ENCODE results near the gene QRICH1. TPM values are rescaled to one million over a fixed set of nuclear protein-coding genes. Genes with fewer than 3 reads are reported as not detected.

The QRICH1 gene
- total and polyA plus RNA-seq, 10 of the 15 experiments (the other 5 are each of a cell fraction or from before 2014, with no cell fraction given) = 22.2 to 116 (median 81.4) TPM

DNA sequence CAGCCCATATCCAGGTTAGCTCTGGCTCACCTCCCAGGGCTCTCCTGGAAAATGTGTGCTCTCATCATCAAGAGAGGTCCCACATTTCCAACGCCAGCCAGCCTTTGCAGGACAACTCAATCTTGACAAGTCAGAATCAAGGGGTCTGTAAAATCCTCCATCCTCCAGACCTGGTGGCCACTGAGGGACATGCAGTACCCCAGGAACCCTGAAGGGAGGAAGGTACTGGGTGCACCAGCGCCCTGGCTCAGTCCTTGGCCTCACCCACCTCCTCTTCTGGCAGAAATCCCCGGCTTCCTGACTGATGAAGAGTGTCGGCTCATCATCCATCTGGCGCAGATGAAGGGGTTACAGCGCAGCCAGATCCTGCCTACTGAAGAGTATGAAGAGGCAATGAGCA lies 92.7 kb downstream of the QRICH1 start (continued):
- TF ChIP-seq, protein P1, sequence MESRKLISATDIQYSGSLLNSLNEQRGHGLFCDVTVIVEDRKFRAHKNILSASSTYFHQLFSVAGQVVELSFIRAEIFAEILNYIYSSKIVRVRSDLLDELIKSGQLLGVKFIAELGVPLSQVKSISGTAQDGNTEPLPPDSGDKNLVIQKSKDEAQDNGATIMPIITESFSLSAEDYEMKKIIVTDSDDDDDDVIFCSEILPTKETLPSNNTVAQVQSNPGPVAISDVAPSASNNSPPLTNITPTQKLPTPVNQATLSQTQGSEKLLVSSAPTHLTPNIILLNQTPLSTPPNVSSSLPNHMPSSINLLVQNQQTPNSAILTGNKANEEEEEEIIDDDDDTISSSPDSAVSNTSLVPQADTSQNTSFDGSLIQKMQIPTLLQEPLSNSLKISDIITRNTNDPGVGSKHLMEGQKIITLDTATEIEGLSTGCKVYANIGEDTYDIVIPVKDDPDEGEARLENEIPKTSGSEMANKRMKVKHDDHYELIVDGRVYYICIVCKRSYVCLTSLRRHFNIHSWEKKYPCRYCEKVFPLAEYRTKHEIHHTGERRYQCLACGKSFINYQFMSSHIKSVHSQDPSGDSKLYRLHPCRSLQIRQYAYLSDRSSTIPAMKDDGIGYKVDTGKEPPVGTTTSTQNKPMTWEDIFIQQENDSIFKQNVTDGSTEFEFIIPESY (IDR thresholded peaks at IDR 0.05) = no peak
- no peak for TF ChIP-seq STAT3 (IDR thresholded peaks at IDR 0.05; ENCODE audit: low read depth, low read length)
- TF ChIP-seq, protein P2, sequence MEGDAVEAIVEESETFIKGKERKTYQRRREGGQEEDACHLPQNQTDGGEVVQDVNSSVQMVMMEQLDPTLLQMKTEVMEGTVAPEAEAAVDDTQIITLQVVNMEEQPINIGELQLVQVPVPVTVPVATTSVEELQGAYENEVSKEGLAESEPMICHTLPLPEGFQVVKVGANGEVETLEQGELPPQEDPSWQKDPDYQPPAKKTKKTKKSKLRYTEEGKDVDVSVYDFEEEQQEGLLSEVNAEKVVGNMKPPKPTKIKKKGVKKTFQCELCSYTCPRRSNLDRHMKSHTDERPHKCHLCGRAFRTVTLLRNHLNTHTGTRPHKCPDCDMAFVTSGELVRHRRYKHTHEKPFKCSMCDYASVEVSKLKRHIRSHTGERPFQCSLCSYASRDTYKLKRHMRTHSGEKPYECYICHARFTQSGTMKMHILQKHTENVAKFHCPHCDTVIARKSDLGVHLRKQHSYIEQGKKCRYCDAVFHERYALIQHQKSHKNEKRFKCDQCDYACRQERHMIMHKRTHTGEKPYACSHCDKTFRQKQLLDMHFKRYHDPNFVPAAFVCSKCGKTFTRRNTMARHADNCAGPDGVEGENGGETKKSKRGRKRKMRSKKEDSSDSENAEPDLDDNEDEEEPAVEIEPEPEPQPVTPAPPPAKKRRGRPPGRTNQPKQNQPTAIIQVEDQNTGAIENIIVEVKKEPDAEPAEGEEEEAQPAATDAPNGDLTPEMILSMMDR (IDR thresholded peaks at IDR 0.05 in 2 of 3, conservative IDR thresholded peaks at IDR 0.05 in 1 of 3; ENCODE audit: control insufficient read depth in 2 of 3, extremely low read depth in 1 of 3, insufficient read depth in 1 of 3, low read depth in 3 of 3, low read length in 3 of 3) = no peak

DNA sequence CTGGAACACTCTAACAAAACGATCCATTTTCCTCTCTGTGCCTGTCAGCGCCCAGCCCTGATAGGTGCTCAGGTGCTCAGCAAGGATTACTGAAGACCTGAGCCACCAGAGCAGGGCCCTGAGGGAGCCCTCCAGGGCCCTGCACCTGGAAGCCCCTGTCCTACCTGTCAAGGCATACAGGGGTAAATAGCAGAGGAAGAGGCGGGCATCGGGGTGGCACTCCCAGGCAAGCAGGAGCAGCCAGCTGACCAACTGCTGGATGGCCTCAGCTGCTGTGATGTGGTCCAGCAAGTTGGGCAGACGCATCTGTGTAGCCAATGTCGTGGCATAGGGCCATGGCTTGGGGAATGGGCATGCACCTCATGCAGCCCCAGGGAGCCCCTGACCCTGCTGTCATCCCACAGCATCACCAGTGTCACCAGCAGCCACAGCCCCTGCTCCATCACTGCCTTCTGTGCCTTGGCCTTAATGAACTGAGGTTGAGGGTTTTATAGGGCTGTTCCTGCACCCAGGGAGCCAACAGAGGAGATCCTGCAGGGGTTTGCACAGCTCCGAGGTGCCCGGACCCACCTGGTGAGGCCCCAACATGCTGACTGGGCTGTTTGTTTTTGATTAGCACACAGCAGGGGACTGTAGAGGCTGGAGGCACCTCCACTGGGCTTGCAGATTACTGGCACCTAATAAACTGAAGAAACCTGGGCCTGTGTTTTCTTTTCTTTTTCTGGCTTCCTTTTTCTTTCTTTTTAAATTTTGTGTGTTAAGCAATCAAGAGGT lies 94.6 kb downstream of the QRICH1 start:
- no peak overlapping the region for H3K4me2 ChIP-seq (ENCODE audit: control insufficient read depth, insufficient read depth)
- H3K9me3 ChIP-seq (replicated peaks; ENCODE audit: control insufficient read depth, insufficient read depth, low read length) = no peaks in the 10 kb centered on the region
- H3K27ac ChIP-seq (ENCODE audit: control insufficient read depth, insufficient read depth) = no peak overlapping the region
- H3K79me2 ChIP-seq (ENCODE audit: control insufficient read depth, insufficient read depth, low read length) = no peaks in the 10 kb centered on the region
- FAIRE-seq = no peak
- CTCF ChIA-PET = no interaction called here
- intact Hi-C loops (cut with micrococcal nuclease; ENCODE audit: unreplicated experiment) = no loop called here
- no peaks in the 10 kb centered on the region for H4K20me1 ChIP-seq (ENCODE audit: control insufficient read depth, insufficient read depth)
- no peak overlapping the region for H3K9ac ChIP-seq (ENCODE audit: control insufficient read depth, insufficient read depth, low read length)
- BruUV-seq (replicated peaks) = no TSS peak
- no peak for ATAC-seq
- SMC1A ChIA-PET (ENCODE audit: uncharacterized antibody, unreplicated experiment) = no interaction called here
- POLR2A ChIA-PET = no interaction called here
- TF ChIP-seq, protein P3, sequence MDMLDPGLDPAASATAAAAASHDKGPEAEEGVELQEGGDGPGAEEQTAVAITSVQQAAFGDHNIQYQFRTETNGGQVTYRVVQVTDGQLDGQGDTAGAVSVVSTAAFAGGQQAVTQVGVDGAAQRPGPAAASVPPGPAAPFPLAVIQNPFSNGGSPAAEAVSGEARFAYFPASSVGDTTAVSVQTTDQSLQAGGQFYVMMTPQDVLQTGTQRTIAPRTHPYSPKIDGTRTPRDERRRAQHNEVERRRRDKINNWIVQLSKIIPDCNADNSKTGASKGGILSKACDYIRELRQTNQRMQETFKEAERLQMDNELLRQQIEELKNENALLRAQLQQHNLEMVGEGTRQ (IDR thresholded peaks at IDR 0.05; ENCODE audit: borderline replicate concordance, low read depth, low read length) = no peak
- TF ChIP-seq IKZF2 (IDR thresholded peaks at IDR 0.05) = no peak
- TF ChIP-seq, protein P4, sequence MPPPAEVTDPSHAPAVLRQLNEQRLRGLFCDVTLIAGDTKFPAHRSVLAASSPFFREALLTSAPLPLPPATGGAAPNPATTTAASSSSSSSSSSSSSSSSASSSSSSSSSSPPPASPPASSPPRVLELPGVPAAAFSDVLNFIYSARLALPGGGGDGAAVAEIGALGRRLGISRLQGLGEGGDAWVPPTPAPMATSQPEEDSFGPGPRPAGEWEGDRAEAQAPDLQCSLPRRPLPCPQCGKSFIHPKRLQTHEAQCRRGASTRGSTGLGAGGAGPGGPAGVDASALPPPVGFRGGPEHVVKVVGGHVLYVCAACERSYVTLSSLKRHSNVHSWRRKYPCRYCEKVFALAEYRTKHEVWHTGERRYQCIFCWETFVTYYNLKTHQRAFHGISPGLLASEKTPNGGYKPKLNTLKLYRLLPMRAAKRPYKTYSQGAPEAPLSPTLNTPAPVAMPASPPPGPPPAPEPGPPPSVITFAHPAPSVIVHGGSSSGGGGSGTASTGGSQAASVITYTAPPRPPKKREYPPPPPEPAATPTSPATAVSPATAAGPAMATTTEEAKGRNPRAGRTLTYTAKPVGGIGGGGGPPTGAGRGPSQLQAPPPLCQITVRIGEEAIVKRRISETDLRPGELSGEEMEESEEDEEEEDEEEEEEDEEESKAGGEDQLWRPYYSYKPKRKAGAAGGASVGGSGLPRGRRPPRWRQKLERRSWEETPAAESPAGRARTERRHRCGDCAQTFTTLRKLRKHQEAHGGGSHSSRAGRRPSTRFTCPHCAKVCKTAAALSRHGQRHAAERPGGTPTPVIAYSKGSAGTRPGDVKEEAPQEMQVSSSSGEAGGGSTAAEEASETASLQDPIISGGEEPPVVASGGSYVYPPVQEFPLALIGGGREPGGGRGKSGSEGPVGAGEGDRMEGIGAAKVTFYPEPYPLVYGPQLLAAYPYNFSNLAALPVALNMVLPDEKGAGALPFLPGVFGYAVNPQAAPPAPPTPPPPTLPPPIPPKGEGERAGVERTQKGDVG (CRISPR knock-in tag; IDR thresholded peaks at IDR 0.05) = no peak
- no peak for TF ChIP-seq WRNIP1 (IDR thresholded peaks at IDR 0.05; ENCODE audit: borderline replicate concordance, low read depth, low read length)
- no peak for TF ChIP-seq POLR2AphosphoS5 (IDR thresholded peaks at IDR 0.05; ENCODE audit: low read length)
- no peak for TF ChIP-seq CHD2 (IDR thresholded peaks at IDR 0.05; ENCODE audit: borderline replicate concordance, low read depth, low read length)
- TF ChIP-seq RB1 (IDR thresholded peaks at IDR 0.05; ENCODE audit: borderline replicate concordance) = no peak
- TF ChIP-seq EGR1 (IDR thresholded peaks at IDR 0.05; ENCODE audit: borderline replicate concordance in 1 of 2, low read depth in 2 of 2, low read length in 2 of 2) = no peak
- no peak for TF ChIP-seq NR2C2 (IDR thresholded peaks at IDR 0.05; ENCODE audit: borderline replicate concordance, control insufficient read depth, insufficient read length, low read depth)
- no peak for TF ChIP-seq RELA (IDR thresholded peaks at IDR 0.05; ENCODE audit: borderline replicate concordance, partially characterized antibody)
- no peaks in the 10 kb centered on the region for H3K27me3 ChIP-seq (replicated peaks in 1 of 2; ENCODE audit: control insufficient read depth in 2 of 2, insufficient read depth in 2 of 2, low read length in 1 of 2)
- WGBS (ENCODE audit: insufficient coverage, insufficient replicate concordance, low lambda C conversion rate, missing lambda C conversion rate) = 82% methylated on average over 7 of the region's 8 CpGs
- H2AFZ ChIP-seq (ENCODE audit: control insufficient read depth, low read depth, low read length) = no peak overlapping the region
- RAD21 ChIA-PET (ENCODE audit: unreplicated experiment) = no interaction called here
- H3K4me1 ChIP-seq (ENCODE audit: control insufficient read depth, insufficient read depth, low read length) = no peaks in the 10 kb centered on the region
- in situ Hi-C loops (cut with MboI) = no loop called here
- no peak overlapping the region for H3K4me3 ChIP-seq
- H3K36me3 ChIP-seq (ENCODE audit: control insufficient read depth in 2 of 2, insufficient read depth in 2 of 2, low read length in 1 of 2) = no peaks in the 10 kb centered on the region
- DNase-seq (ENCODE audit: low read depth, low spot score) = no peak
